DMS153 treated with DMSO at 0.1 percent for 48 hours (cell line): ENCODE measurements around the gene FBXO36.

Experiments used
- DNase-seq: peaks from one replicate; lab custom pipeline; 2025; ENCODE audit not compliant: unreplicated experiment; lab: John Stamatoyannopoulos, UW

Gene FBXO36

GRCh38 chr2:229969921-229970320 is 47.6 kb downstream of the FBXO36 start:
- no peak for DNase-seq

GRCh38 chr2:229970406-229970805 is 48.1 kb downstream of the FBXO36 start:
- DNase-seq: no peak

- no peak for DNase-seq
These were observed 49.0 kb downstream of the FBXO36 start for GRCh38 chr2:229971298-229971790.

GRCh38 chr2:229974266-229974665 is 52.0 kb downstream of the FBXO36 start:
- DNase-seq: no peak

GRCh38 chr2:229980431-229981184 is 58.3 kb downstream of the FBXO36 start:
- no peak for DNase-seq

GRCh38 chr2:229993236-229993635 is 70.9 kb downstream of the FBXO36 start:
- DNase-seq: no peak

GRCh38 chr2:229996320-229996719 is 74.0 kb downstream of the FBXO36 start:
- DNase-seq: no peak

GRCh38 chr2:229997565-229997964 is 75.3 kb downstream of the FBXO36 start:
- no peak for DNase-seq

GRCh38 chr2:230000118-230000841 is 78.0 kb downstream of the FBXO36 start:
- no peak for DNase-seq

- peak; percentile 71 for DNase-seq
These were observed 85.8 kb downstream of the FBXO36 start for GRCh38 chr2:230007931-230008707.

- DNase-seq: no peak
These were observed 86.4 kb downstream of the FBXO36 start for GRCh38 chr2:230008708-230009066.

GRCh38 chr2:230010501-230010900 is 88.2 kb downstream of the FBXO36 start:
- no peak for DNase-seq

GRCh38 chr2:230011617-230012016 is 89.3 kb downstream of the FBXO36 start:
- no peak for DNase-seq

GRCh38 chr2:230012267-230012884 is 90.1 kb downstream of the FBXO36 start:
- no peak for DNase-seq

- DNase-seq: no peak
These were observed 94.5 kb downstream of the FBXO36 start for GRCh38 chr2:230016844-230017243.

- no peak for DNase-seq
These were observed 95.8 kb downstream of the FBXO36 start for GRCh38 chr2:230018153-230018552.

GRCh38 chr2:230019742-230020141 is 97.4 kb downstream of the FBXO36 start:
- DNase-seq: no peak

- no peak for DNase-seq
These were observed 101.0 kb downstream of the FBXO36 start for GRCh38 chr2:230023313-230023712.

GRCh38 chr2:230042195-230042594 is 119.9 kb downstream of the FBXO36 start:
- DNase-seq: no peak

- DNase-seq: no peak
These were observed 120.7 kb downstream of the FBXO36 start for GRCh38 chr2:230043025-230043424.

GRCh38 chr2:230043461-230043860 is 121.2 kb downstream of the FBXO36 start:
- DNase-seq: no peak
